Endodermal cell (in vitro differentiated cells): ENCODE results near the gene PHETA2. TPM values are rescaled to one million over a fixed set of nuclear protein-coding genes. Genes with fewer than 3 reads are reported as not detected.

Source experiments
- DNase-seq: peaks from one replicate; pipeline ENCODE4 v3.0.0-alpha.2; 2017
- H3K27ac ChIP-seq: 2 replicates; pipeline ENCODE4 v1.5.1; 2013; ENCODE audit warnings: mild to moderate bottlenecking, low read depth, low read length, moderate library complexity
- H3K27me3 ChIP-seq: 2 replicates; pipeline ENCODE4 v1.6.1; 2013; ENCODE audit warnings: mild to moderate bottlenecking, low read length, moderate library complexity; ENCODE audit not compliant: insufficient read depth, control insufficient read depth, poor library complexity, severe bottlenecking
- H3K36me3 ChIP-seq: 2 replicates; pipeline ENCODE4 v1.7.0; 2013; ENCODE audit warnings: mild to moderate bottlenecking, low read length, moderate library complexity; ENCODE audit not compliant: control insufficient read depth, insufficient read depth
- H3K4me1 ChIP-seq: one replicate; pipeline ENCODE4 v1.7.0; 2013; ENCODE audit warnings: low read length; ENCODE audit not compliant: control insufficient read depth, insufficient read depth
- H3K4me3 ChIP-seq: 2 replicates; pipeline ENCODE4 v1.5.1; 2013; ENCODE audit warnings: mild to moderate bottlenecking, low read length, moderate library complexity
- H3K9ac ChIP-seq: 2 replicates; pipeline ENCODE4 v1.6.1; 2013; ENCODE audit warnings: mild to moderate bottlenecking, low read length, moderate library complexity; ENCODE audit not compliant: poor library complexity, severe bottlenecking; ENCODE audit errors: extremely low read depth
- H3K9me3 ChIP-seq: 2 replicates; pipeline ENCODE4 v1.6.1; 2013; ENCODE audit warnings: mild to moderate bottlenecking, low read length, moderate library complexity; ENCODE audit not compliant: control insufficient read depth
- H3K27ac Mint-ChIP-seq: 2 replicates; pipeline ENCODE4 v1.8.0; 2020; ENCODE audit warnings: mixed read lengths
- H3K27me3 Mint-ChIP-seq: 2 replicates; pipeline ENCODE4 v1.8.0; 2021; ENCODE audit warnings: mild to moderate bottlenecking, mixed read lengths; ENCODE audit not compliant: insufficient read depth
- H3K36me3 Mint-ChIP-seq: 2 replicates; pipeline ENCODE4 v1.8.0; 2020; ENCODE audit warnings: low read depth, mixed read lengths
- H3K4me1 Mint-ChIP-seq: 2 replicates; pipeline ENCODE4 v1.8.0; 2020; ENCODE audit warnings: mixed read lengths
- H3K4me3 Mint-ChIP-seq: 2 replicates; pipeline ENCODE4 v1.8.0; 2020; ENCODE audit warnings: mild to moderate bottlenecking, moderate library complexity, mixed read lengths
- H3K9me3 Mint-ChIP-seq: 2 replicates; pipeline ENCODE4 v1.8.0; 2020; ENCODE audit warnings: mild to moderate bottlenecking, mixed read lengths
- WGBS, 2 experiments: methylation state at CpG; one replicate each; pipeline versions ENCODE4 v1.1.5 to v1.1.7; 2013; ENCODE audit warnings: missing lambda C conversion rate in 2 of 2, mixed read lengths in 1 of 2; ENCODE audit not compliant: insufficient coverage in 1 of 2, insufficient read length in 1 of 2; 5-methylcytosine and 5-hydroxymethylcytosine counted together
- total RNA-seq, 2 donors: library from RNA; stranded (reverse); fragmentation: NEBNext Ultra II Directional in 1 of 2; extraction: Animal tissue kit (Norgen Biotek cat#: 25700) in 1 of 2; gene quantifications; 2 replicates in 1 of 2; 3 replicates in 1 of 2; pipeline ENCODE4 v1.2.1, GENCODE V29; 2021
- TF ChIP-seq, protein P1 (sequence below): fragments of 200-600 bp; sonication (generic); conservative IDR thresholded peaks from 2 replicates; pipeline ENCODE4 v1.5.0; 2021; ENCODE audit warnings: antibody characterized with exemption, mild to moderate bottlenecking

Gene PHETA2
- total RNA-seq, 2 donors from 2014 or later, result 8.1 to 9.0 TPM

DNA sequence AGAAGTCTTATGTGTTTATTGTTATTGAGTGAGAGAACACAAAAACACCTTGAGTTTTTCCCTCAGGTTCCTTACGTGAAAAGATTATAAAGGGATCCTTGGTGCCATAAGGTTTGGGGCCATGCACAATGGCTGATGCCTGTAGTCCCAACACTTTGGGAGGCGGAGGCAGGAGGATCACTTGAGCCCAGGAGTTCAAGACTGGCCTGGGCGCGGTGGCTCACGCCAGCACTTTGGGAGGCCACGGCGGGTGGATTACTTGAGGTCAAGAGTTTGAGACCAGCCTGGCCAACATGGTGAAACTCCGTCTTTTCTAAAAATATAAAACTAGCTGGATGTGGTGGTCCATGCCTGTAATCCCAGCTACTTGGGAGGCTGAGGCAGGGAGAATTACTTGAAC is 10.8 kb downstream of the PHETA2 start:
- Mint-ChIP-seq H3K4me3 (no peak overlapping the region), H3K4me1 (peaks cover 5% of the 10 kb centered on the region), H3K9me3 (peaks cover 3% of the 10 kb centered on the region), H3K27me3 (no peaks in the 10 kb centered on the region), H3K27ac (no peak overlapping the region), H3K36me3 (peaks cover 60% of the 10 kb centered on the region)
- no peaks in the 10 kb centered on the region for H3K27me3 ChIP-seq
- H3K9me3 ChIP-seq, result peaks cover 15% of the 10 kb centered on the region
- no peak overlapping the region for H3K27ac ChIP-seq
- H3K36me3 ChIP-seq, result peaks cover 53% of the 10 kb centered on the region
- no peak overlapping the region for H3K4me3 ChIP-seq
- no peaks in the 10 kb centered on the region for H3K4me1 ChIP-seq
- no peak overlapping the region for H3K9ac ChIP-seq
- DNase-seq, result no peak
- WGBS, 2 experiments, result 98 to 100% methylated on average over 3 to 8 of the region's 8 CpGs
- TF ChIP-seq, protein P1, sequence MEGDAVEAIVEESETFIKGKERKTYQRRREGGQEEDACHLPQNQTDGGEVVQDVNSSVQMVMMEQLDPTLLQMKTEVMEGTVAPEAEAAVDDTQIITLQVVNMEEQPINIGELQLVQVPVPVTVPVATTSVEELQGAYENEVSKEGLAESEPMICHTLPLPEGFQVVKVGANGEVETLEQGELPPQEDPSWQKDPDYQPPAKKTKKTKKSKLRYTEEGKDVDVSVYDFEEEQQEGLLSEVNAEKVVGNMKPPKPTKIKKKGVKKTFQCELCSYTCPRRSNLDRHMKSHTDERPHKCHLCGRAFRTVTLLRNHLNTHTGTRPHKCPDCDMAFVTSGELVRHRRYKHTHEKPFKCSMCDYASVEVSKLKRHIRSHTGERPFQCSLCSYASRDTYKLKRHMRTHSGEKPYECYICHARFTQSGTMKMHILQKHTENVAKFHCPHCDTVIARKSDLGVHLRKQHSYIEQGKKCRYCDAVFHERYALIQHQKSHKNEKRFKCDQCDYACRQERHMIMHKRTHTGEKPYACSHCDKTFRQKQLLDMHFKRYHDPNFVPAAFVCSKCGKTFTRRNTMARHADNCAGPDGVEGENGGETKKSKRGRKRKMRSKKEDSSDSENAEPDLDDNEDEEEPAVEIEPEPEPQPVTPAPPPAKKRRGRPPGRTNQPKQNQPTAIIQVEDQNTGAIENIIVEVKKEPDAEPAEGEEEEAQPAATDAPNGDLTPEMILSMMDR, result no peak

DNA sequence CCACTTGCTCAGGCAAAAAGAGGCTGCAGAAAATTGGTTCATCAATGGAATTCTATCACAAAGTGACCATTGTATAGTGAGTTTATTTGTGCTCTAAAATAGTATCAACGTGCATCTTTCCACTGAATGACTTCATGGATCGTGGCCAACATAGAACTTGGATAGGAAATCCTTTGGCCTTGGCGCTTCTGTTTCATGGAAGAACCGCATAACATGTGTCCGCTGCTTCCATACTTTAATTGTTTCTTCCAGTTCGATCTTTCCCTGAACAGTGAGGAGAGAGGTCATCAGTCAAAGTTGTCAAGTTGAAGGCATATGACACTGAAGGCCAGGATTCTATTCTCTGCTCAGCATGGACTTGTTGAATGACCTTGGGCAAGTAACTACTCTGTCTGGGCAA is 12.0 kb downstream of the PHETA2 start:
- TF ChIP-seq, protein P1, result no peak
- H3K27ac ChIP-seq, result no peak overlapping the region
- Mint-ChIP-seq H3K27me3 (no peaks in the 10 kb centered on the region), H3K4me1 (no peaks in the 10 kb centered on the region), H3K27ac (no peak overlapping the region), H3K4me3 (no peak overlapping the region), H3K36me3 (peaks cover 63% of the 10 kb centered on the region), H3K9me3 (peaks cover 6% of the 10 kb centered on the region)
- no peak overlapping the region for H3K9ac ChIP-seq
- H3K4me3 ChIP-seq, result no peak overlapping the region
- H3K36me3 ChIP-seq, result peaks cover 53% of the 10 kb centered on the region
- no peaks in the 10 kb centered on the region for H3K27me3 ChIP-seq
- no peaks in the 10 kb centered on the region for H3K4me1 ChIP-seq
- DNase-seq, result no peak
- peaks cover 15% of the 10 kb centered on the region for H3K9me3 ChIP-seq
- WGBS, 2 experiments, result 93 to 100% methylated on average over 6 of the region's 6 CpGs

GRCh38 chr22:42090596-42091454 is 16.8 kb downstream of the PHETA2 start, which contains the start of gene NDUFA6:
NDUFA6 (minus strand) TSS chr22:42090772; CDS start chr22:42090744, 28 bp downstream.
- peaks cover 3% of the 10 kb centered on the region for H3K27me3 Mint-ChIP-seq
- H3K4me3 Mint-ChIP-seq, result peak within 1 kb of the TSS; percentile 94
- Histone ChIP-seq H3K36me3 (peaks cover 28% of the 10 kb centered on the region), H3K27ac (peak within 1 kb of the TSS; percentile 98), H3K4me3 (peak within 1 kb of the TSS; percentile 96), H3K4me1 (no peaks in the 10 kb centered on the region), H3K9ac (peak within 1 kb of the TSS; percentile 96), H3K27me3 (no peaks in the 10 kb centered on the region), H3K9me3 (peaks cover 15% of the 10 kb centered on the region)
- TF ChIP-seq, protein P1, result peak; percentile 95
- no peaks in the 10 kb centered on the region for H3K4me1 Mint-ChIP-seq
- H3K36me3 Mint-ChIP-seq, result peaks cover 45% of the 10 kb centered on the region
- WGBS, 2 experiments, result 1 to 2% methylated on average over 29 to 71 of the region's 71 CpGs
- H3K9me3 Mint-ChIP-seq, result peaks cover 38% of the 10 kb centered on the region
- peak within 1 kb of the TSS; percentile 99 for H3K27ac Mint-ChIP-seq
- peak; percentile 99 for DNase-seq
